Smooth muscle cell (in vitro differentiated cells): Measurements from ENCODE around the gene ANKRD33. TPM values are rescaled to one million over a fixed set of nuclear protein-coding genes. Genes with fewer than 3 reads are reported as not detected.

Experiments
- DNase-seq: peaks from one replicate; lab custom pipeline; 2025; ENCODE audit not compliant: unreplicated experiment; lab: John Stamatoyannopoulos, UW
- H2AFZ ChIP-seq: fragments of 200-600 bp; sonication (generic); 2 replicates; pipeline ENCODE4 v1.6.0; 2016; ENCODE audit warnings: antibody characterized with exemption, low read depth, mild to moderate bottlenecking
- H3F3A ChIP-seq: fragments of 200-600 bp; sonication (generic); 2 replicates; pipeline ENCODE4 v1.6.0; 2017; ENCODE audit warnings: antibody characterized with exemption, low read depth
- H3K27ac ChIP-seq: fragments of 200-600 bp; sonication (generic); 2 replicates; pipeline ENCODE4 v1.5.1; 2016; ENCODE audit warnings: low read depth, mild to moderate bottlenecking
- H3K27me3 ChIP-seq: fragments of 200-600 bp; sonication (generic); 2 replicates; pipeline ENCODE4 v1.6.1; 2016; ENCODE audit warnings: low read depth, mild to moderate bottlenecking
- H3K36me3 ChIP-seq: fragments of 200-600 bp; sonication (generic); 2 replicates; pipeline ENCODE4 v1.5.1; 2016; ENCODE audit warnings: low read depth
- H3K4me1 ChIP-seq: fragments of 200-600 bp; sonication (generic); 2 replicates; pipeline ENCODE4 v1.5.1; 2016; ENCODE audit warnings: low read depth
- H3K4me2 ChIP-seq: fragments of 200-600 bp; sonication (generic); 2 replicates; pipeline ENCODE4 v1.6.0; 2016; ENCODE audit warnings: mild to moderate bottlenecking
- H3K4me3 ChIP-seq: fragments of 200-600 bp; sonication (generic); 2 replicates; pipeline ENCODE4 v1.5.1; 2016; ENCODE audit warnings: mild to moderate bottlenecking
- H3K79me2 ChIP-seq: fragments of 200-600 bp; sonication (generic); 2 replicates; pipeline ENCODE4 v1.6.0; 2016; ENCODE audit warnings: low read depth, mild to moderate bottlenecking
- H3K9ac ChIP-seq: fragments of 200-600 bp; sonication (generic); 2 replicates; pipeline ENCODE4 v1.6.0; 2016; ENCODE audit warnings: low read depth
- H3K9me3 ChIP-seq: fragments of 200-600 bp; sonication (generic); replicated peaks from 2 replicates; pipeline ENCODE4 v1.5.1; 2016; ENCODE audit warnings: low read depth
- H4K20me1 ChIP-seq: fragments of 200-600 bp; sonication (generic); 2 replicates; pipeline ENCODE4 v1.6.0; 2016; ENCODE audit warnings: low read depth
- WGBS: methylation state at CpG from one replicate; pipeline ENCODE4 v1.1.7; 2016; ENCODE audit warnings: low lambda C conversion rate; 5-methylcytosine and 5-hydroxymethylcytosine counted together
- polyA plus RNA-seq: library from polyadenylated mRNA; unstranded; fragments of >200 nt; fragmentation: Nextera tagmentation; extraction: Ambion mirVana; gene quantifications from 2 replicates; pipeline ENCODE4 v1.2.1, GENCODE V29; 2016
- total RNA-seq: library from RNA; depleted of rRNA; stranded (reverse); fragments of >200 nt; gene quantifications from 2 replicates; pipeline ENCODE4 v1.2.3, GENCODE V29; 2014
- TF ChIP-seq, protein P1 (sequence below): fragments of 200-600 bp; sonication (generic); IDR thresholded peaks from 2 replicates; pipeline ENCODE4 v1.5.1; 2017; ENCODE audit warnings: borderline replicate concordance, mild to moderate bottlenecking, antibody characterized with exemption; ENCODE audit not compliant: insufficient read depth, poor library complexity, severe bottlenecking

Gene ANKRD33
- total and polyA plus RNA-seq, 2 experiments from 2014 or later = 1.3 TPM; not detected in 1

DNA sequence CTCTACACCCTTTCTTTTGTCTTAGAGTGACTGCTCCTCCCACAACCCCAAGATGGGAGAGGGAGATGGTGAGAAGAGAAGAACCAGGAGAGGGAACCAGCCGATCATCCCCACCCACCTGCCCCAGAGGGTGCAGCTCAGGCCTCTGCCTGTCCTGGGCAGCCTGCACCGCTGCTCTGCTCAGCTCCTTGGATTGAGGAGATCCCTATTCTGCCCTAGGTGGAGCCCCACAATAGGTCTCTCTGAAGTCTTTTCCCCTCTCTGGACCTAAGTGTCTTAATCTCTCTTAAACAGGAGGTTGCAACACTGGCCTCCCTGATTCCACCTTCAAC, 2.2 kb downstream of the ANKRD33 start:
- Histone ChIP-seq H3K4me1 (no peaks in the 10 kb centered on the region), H3K9me3 (no peaks in the 10 kb centered on the region), H3K79me2 (no peaks in the 10 kb centered on the region), H3K4me3 (no peak overlapping the region), H3K4me2 (no peak overlapping the region), H3K9ac (no peak overlapping the region), H2AFZ (no peak overlapping the region), H3K27ac (no peak overlapping the region), H3F3A (peaks cover 7% of the 10 kb centered on the region), H3K27me3 (no peaks in the 10 kb centered on the region), H4K20me1 (no peaks in the 10 kb centered on the region), H3K36me3 (no peaks in the 10 kb centered on the region)
- TF ChIP-seq, protein P1, sequence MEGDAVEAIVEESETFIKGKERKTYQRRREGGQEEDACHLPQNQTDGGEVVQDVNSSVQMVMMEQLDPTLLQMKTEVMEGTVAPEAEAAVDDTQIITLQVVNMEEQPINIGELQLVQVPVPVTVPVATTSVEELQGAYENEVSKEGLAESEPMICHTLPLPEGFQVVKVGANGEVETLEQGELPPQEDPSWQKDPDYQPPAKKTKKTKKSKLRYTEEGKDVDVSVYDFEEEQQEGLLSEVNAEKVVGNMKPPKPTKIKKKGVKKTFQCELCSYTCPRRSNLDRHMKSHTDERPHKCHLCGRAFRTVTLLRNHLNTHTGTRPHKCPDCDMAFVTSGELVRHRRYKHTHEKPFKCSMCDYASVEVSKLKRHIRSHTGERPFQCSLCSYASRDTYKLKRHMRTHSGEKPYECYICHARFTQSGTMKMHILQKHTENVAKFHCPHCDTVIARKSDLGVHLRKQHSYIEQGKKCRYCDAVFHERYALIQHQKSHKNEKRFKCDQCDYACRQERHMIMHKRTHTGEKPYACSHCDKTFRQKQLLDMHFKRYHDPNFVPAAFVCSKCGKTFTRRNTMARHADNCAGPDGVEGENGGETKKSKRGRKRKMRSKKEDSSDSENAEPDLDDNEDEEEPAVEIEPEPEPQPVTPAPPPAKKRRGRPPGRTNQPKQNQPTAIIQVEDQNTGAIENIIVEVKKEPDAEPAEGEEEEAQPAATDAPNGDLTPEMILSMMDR = no peak
- DNase-seq = no peak
- WGBS = 92% methylated on average over 2 of the region's 2 CpGs

DNA sequence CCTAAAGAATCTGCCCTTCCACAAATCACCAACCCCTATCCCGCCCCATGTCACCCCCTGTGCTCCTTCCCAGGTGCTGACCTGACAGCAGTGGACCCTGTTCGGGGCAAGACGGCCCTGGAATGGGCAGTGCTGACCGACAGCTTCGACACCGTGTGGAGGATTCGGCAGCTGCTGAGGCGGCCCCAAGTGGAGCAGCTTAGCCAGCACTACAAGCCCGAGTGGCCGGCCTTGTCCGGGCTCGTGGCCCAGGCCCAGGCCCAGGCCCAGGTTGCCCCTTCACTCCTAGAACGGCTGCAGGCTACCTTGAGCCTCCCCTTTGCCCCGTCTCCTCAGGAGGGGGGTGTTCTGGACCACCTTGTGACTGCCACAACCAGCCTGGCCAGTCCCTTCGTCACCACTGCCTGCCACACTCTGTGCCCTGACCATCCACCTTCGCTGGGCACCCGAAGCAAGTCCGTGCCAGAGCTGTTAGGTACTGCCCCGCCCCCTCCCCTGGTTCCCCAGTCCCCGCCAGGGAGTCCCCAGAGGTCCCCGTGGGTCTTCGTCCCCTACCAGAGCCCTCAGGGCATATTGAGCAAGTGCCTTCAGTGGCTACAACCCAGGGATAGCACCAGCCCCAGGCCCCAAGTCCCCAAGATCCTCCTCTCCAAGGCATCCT, 2.7 kb downstream of the ANKRD33 start:
- TF ChIP-seq, protein P1 = no peak
- H3K4me3 ChIP-seq = no peak overlapping the region
- no peak for DNase-seq
- H3K27ac ChIP-seq = no peak overlapping the region
- peaks cover 7% of the 10 kb centered on the region for H3F3A ChIP-seq
- no peak overlapping the region for H2AFZ ChIP-seq
- H3K9me3 ChIP-seq = no peaks in the 10 kb centered on the region
- no peaks in the 10 kb centered on the region for H3K79me2 ChIP-seq
- H3K4me2 ChIP-seq = no peak overlapping the region
- no peak overlapping the region for H3K9ac ChIP-seq
- H3K4me1 ChIP-seq = no peaks in the 10 kb centered on the region
- 89% methylated on average over 21 of the region's 22 CpGs for WGBS
- H3K36me3 ChIP-seq = no peaks in the 10 kb centered on the region
- H4K20me1 ChIP-seq = no peaks in the 10 kb centered on the region
- H3K27me3 ChIP-seq = no peaks in the 10 kb centered on the region

DNA sequence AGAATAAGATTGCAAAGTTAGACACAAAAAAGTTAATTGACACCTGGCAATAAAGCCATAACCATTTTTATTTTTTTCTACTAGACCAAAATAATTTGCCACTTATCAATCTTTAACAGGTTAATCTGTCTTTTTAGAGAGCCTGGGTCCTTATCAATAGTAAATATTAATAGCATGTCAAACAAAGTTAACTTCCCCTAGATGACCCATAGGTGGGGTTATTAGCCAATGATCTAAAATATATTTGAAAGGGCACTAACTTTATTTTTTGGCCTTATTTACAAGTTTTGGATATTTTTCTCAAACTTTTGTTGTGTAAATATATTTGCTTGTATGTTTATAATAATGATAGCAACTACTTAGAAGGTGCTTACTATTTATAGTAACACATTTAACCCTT, 3.9 kb downstream of the ANKRD33 start:
- Histone ChIP-seq H3K36me3 (no peaks in the 10 kb centered on the region), H3K27me3 (no peaks in the 10 kb centered on the region), H3K4me2 (no peak overlapping the region), H3F3A (no peaks in the 10 kb centered on the region), H3K27ac (no peak overlapping the region), H4K20me1 (no peaks in the 10 kb centered on the region), H3K9ac (no peak overlapping the region), H3K79me2 (no peaks in the 10 kb centered on the region), H2AFZ (no peak overlapping the region), H3K4me3 (no peak overlapping the region), H3K4me1 (no peaks in the 10 kb centered on the region), H3K9me3 (no peaks in the 10 kb centered on the region)
- TF ChIP-seq, protein P1 = peak; percentile 36
- no peak for DNase-seq

DNA sequence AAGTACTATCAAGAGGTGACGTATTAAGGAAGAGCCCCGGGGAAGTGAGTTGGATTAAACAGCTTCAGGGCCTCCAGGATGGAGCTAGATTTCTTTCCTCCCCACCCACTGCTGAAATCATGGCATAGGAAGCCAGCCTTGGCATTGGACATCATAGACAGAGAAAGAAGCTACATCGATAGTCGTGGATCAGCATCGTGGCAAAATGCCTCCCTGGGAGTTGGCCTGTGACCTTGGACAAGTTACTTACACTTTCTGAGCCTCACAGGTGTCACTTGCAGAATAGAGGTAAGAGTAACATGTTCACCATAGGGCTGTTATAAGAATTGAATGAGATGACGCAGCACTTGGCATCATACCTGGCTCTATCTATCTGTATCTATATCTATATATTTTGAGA, 5.9 kb downstream of the ANKRD33 start:
- Histone ChIP-seq H3K27me3 (no peaks in the 10 kb centered on the region), H3K27ac (no peak overlapping the region), H3K4me2 (no peak overlapping the region), H4K20me1 (no peaks in the 10 kb centered on the region), H2AFZ (no peak overlapping the region), H3K9me3 (no peaks in the 10 kb centered on the region), H3K4me1 (no peaks in the 10 kb centered on the region), H3K36me3 (no peaks in the 10 kb centered on the region), H3K4me3 (no peak overlapping the region), H3F3A (no peaks in the 10 kb centered on the region), H3K9ac (no peak overlapping the region), H3K79me2 (no peaks in the 10 kb centered on the region)
- no peak for DNase-seq
- 92% methylated on average over 6 of the region's 6 CpGs for WGBS
- TF ChIP-seq, protein P1 = no peak
